ENCODE results near the gene KIAA0753.

Gene KIAA0753

DNA sequence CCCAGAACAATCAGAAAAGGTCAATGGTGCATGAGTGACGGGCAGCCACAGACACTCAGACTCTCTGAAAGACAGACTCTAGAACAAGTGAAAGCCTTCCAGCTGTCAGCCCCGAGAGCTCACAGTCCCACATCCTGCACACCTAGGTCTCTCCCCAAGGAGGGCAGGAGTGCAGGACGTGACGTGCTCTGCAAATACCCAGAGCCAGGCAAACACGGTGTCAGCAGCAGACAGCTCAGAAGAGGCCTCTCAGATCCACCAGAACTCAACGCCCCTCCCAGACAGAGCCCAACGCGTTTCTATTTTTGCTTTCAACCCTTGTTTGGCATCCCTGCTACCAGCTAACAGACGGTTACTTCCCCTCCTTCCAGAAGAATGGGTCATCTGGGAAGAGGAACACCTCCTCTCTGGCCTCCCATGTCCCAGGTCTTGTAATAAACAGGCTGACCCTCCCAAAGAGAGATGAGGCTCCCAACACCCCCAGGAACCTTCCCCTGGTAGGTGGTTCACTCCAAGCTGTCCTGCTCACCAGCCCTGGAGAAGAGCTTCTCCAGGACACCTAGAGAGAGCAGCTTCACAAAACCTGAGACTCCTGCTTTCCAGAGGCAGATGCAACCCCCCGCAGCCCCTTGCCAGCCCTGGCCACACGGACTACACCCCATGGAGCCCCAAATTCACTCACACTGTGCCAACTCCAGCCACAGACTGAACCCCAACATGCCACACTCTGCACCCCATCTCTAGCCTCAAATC lies 91.8 kb downstream of the KIAA0753 start:
- no peak for DNase-seq (ENCODE audit: low read depth, low spot score)

GRCh38 chr17:6548034-6548433 lies 92.5 kb downstream of the KIAA0753 start:
- no peak for DNase-seq (ENCODE audit: low read depth, low spot score)

GRCh38 chr17:6547336-6547735 lies 93.2 kb downstream of the KIAA0753 start:
- DNase-seq (ENCODE audit: low read depth, low spot score): no peak

GRCh38 chr17:6546069-6546718 lies 94.3 kb downstream of the KIAA0753 start:
- no peak for DNase-seq (ENCODE audit: low read depth, low spot score)

GRCh38 chr17:6545291-6545690 lies 95.2 kb downstream of the KIAA0753 start:
- no peak for DNase-seq (ENCODE audit: low read depth, low spot score)

DNA sequence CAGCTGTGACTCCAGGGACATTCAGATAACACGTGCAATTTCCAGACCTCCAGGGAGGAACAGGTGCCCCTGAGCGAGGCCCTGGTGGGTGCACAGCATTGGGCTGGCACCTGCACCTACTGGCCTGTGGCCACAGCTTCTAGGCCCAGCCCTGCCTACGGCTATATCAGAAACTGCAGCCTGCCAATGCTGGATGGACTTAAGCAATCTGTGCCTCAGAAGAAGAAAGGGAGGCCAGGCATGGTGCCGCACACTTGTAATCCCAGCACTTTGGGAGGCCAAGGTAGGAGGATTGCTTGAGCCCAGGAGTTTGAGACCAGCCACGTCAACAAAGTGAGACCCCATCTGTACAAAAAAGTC lies 96.5 kb downstream of the KIAA0753 start:
- no peak for DNase-seq (ENCODE audit: low read depth, low spot score)

DNA sequence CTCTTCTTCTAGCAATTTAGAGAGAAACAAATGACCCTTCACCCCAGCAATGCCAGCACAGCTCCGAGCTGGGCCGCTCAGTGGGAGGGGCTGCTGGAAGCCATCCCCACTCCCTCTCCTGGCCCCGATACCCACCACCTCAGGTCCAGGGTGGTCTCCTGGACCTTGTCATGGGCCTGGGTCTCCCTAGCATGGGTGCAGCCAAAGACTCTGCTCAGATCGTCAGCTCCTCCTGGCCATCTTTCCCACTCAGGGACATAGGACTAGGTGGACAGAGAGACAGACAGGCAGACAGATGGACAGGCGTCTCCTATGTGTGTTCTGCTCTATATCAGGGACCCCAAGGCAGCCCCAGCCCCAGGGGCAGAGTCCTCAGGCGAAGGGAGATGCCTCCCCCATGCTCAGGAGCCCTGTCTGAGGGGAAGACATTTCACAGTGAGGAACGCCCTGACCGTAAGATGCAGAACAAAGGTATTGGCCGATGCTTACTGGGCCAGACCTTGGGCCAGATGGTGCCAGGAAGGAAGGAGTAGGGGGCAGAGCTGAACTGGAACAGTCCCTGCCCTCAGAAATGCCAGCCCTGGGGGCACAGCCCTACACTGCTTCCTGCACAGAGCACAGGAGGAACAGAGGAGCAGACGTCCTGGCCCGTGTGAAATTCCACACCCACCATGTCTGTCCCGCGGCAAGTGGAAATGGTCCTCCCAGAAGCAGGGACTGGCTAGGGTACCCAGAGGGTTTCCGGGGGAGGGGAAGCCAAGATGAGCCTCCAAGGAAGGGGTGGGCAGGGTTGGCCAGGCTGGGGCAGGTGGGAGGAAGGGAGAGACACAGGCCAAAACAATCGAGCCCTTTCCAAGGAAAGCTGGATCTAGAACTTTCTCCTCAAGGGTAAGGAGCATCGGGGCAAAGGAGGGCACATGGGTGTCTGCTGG lies 97.2 kb downstream of the KIAA0753 start:
- no peak for DNase-seq (ENCODE audit: low read depth, low spot score)

DNA sequence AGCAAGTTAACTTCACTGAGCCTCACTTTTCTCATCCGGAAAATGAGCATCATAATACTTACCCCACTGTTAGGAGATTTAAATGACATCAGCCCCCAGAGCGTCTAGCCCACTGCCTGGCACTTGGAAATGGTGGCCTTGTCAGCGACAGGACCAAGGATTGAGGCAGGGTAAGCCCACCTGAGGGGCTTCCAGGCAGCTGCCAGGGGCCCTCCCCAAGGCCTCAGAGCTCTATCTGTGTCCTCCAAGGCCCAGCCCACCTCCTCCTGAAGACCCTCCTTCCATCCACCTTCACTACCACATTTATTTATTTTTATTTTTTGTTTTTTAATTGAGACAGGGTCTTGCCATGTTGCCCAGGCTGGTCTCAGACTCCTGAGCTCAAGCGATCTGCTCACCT lies 97.9 kb downstream of the KIAA0753 start:
- DNase-seq (ENCODE audit: low read depth, low spot score): no peak

DNA sequence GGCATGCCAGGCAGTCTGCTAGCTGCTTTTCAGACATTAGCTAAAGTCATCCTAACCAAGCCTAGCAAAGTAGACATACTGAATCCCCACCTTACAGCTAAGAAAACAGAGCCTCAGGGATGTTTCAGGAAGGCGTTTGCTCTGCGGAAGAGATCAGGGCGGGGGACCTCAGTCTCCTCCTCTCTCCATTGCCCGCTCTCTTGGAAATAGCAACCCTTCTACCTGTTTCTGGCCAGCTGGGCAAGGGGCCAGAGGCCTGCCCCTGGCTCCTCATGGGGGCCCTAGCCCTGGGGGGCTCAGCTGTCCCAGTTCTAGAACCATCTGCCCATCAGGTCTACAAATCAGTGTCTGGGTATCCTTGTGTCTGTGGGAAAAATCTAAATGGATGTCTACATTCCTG lies 98.6 kb downstream of the KIAA0753 start:
- no peak for DNase-seq (ENCODE audit: low read depth, low spot score)

DNA sequence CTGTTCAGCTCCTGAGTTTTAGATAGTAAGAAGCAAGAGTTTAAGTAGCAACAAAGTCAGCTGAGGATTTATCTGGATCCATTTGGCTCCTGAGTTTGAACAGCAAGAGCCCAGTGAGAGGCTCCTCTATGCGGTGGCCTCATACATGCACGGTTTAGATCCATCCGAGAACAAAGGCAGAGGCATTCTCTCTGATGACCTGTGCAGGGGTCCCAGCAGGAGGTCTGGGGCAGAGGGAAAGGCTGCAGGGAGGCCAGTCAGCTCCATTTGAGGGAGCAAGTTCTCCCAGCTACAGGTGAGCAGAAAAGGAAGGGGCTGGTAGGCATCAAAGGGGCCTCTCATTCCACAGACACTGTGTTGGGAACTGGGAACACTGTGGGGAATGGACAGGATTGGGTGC lies 100.6 kb downstream of the KIAA0753 start:
- no peak for DNase-seq (ENCODE audit: low read depth, low spot score)

DNA sequence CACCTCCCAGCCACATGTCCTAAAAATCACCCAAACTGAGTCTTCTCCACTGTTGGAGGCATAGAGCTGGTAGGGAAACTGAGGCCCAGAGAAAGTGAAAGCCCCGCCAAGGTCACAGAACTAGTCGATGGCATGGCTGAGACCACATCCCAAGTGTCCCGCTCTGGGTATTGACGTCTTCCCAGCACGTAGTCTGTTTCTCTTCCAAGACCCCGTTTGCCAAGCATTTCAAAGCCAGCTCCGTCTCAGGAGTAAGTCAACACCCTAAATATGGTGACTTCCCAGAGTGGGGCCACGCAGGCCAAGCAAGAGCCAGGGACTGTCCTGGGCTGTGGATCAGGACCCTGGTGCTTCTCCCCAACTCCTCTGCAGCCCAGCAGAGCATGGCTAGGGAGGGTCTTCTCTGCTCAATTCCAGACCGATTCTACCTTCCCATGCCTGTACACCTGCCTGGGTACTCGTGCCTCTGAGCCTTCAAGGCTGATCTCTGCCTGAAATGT lies 103.9 kb downstream of the KIAA0753 start:
- no peak for DNase-seq (ENCODE audit: low read depth, low spot score)

DNA sequence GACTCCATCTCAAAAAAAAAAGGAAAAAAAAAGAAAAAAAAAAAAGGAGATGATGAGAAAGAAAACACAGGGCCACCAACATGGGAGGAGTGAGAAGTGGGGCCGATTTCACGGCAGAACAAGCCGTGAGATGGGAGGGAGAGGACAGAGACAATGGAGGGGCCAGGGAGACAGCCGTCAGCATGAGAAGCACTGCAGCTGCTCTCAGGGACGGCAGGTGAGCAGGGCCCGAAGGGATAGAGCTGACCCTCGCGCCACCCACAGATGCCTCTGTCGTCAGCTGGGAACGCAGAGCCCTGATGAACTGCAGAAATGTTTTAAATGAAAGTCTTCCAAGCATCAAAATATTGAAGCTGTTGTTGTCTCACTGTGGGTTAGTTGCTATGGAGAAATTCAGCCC lies 104.5 kb downstream of the KIAA0753 start:
- no peak for DNase-seq (ENCODE audit: low read depth, low spot score)

- no peak for DNase-seq (ENCODE audit: low read depth, low spot score)
These were observed 105.5 kb downstream of the KIAA0753 start for GRCh38 chr17:6534846-6535514.

DNA sequence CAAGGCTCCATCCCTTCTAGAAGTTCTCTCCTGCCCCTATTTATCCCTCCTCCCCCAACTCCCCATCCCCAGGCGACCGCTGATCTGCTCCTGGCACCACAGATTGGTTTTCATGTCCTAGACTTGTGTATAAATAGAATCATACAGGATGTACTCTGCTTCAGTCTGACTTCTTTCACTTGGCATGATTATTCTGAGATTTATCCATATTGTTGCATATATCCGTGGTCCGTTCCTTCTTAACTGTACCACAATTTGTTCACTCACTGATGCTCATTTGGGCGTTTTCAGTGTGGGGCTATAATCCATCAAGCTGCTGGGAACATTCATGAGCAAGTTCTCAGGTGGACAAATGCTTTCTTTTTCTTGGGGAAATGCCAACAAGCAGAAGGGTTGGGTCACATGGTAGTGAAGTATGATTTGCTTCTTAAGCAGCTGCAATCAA lies 108.0 kb downstream of the KIAA0753 start:
- no peak for DNase-seq (ENCODE audit: low read depth, low spot score)

DNA sequence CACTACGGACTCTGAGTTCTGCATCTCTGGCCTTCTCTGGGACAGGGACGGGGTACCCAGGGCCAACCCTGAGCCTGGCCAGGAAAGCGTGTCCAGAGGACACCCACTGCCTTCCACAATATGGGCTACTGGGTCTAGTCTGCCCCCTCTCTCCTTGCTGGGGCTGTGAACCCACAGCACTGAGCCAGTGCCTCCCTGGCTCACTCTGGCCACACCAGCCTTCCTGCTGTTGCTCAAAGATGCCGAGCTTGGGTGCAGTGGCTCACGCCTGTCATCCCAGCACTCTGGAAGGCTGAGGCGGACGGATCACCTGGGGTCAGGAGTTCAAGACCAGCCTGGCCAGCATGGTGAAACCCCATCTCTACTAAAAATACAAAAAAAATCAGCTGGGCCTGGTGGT lies 108.9 kb downstream of the KIAA0753 start:
- no peak for DNase-seq (ENCODE audit: low read depth, low spot score)

GRCh38 chr17:6530324-6530920 lies 110.1 kb downstream of the KIAA0753 start:
- DNase-seq (ENCODE audit: low read depth, low spot score): no peak

DNA sequence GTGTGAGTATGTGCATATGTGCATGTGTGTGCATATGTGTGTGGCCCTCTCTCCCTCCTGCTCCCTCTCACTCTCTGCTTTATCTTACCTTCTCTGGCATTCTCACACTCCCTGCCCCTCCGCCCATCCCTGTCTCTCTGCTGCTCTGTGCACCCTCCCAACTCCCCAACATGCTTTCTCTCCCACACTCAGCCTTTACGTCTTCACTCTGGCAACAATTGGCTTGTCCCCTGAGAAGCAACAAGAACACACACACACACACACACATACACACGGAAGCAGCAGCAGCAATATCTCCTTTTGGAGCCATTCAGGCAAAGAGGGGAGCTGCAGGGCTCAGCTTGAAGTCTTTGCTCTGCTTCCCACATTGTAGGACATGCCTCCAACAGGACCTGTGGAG lies 112.0 kb downstream of the KIAA0753 start:
- no peak for DNase-seq (ENCODE audit: low read depth, low spot score)
